MM.1S (cell line): ENCODE results near the gene WNT5A.

Experiments
- DNase-seq: peaks from one replicate; pipeline ENCODE4 v3.0.0-alpha.2; 2015
- H2AFZ ChIP-seq: fragments of 300-600 bp; sonication (generic); 2 replicates; pipeline ENCODE4 v1.6.0; 2016; ENCODE audit warnings: antibody characterized with exemption, low read length
- H3F3A ChIP-seq: fragments of 300-600 bp; sonication (generic); 2 replicates; pipeline ENCODE4 v1.6.1; 2016; ENCODE audit warnings: mild to moderate bottlenecking, antibody characterized with exemption, low read length, moderate library complexity, mixed read lengths; ENCODE audit not compliant: insufficient read depth
- H3K27ac ChIP-seq: fragments of 300-600 bp; sonication (generic); 2 replicates; pipeline ENCODE4 v1.5.1; 2016; ENCODE audit warnings: mild to moderate bottlenecking, low read length
- H3K27me3 ChIP-seq: fragments of 300-600 bp; sonication (generic); replicated peaks from 2 replicates; pipeline ENCODE4 v1.6.0; 2016; ENCODE audit warnings: low read length; ENCODE audit not compliant: insufficient read depth
- H3K36me3 ChIP-seq: fragments of 300-600 bp; sonication (generic); replicated peaks from 2 replicates; pipeline ENCODE4 v1.6.1; 2016; ENCODE audit warnings: mild to moderate bottlenecking, low read length, mixed read lengths; ENCODE audit not compliant: insufficient read depth
- H3K4me1 ChIP-seq: fragments of 300-600 bp; sonication (generic); 2 replicates; pipeline ENCODE4 v1.6.1; 2016; ENCODE audit warnings: low read length, mixed read lengths
- H3K4me2 ChIP-seq: fragments of 300-600 bp; sonication (generic); 2 replicates; pipeline ENCODE4 v1.6.0; 2016; ENCODE audit warnings: low read depth, low read length
- H3K4me3 ChIP-seq: fragments of 300-600 bp; sonication (generic); 2 replicates; pipeline ENCODE4 v1.5.1; 2016; ENCODE audit warnings: low read length, mixed read lengths
- H3K79me2 ChIP-seq: fragments of 300-600 bp; sonication (generic); 2 replicates; pipeline ENCODE4 v1.6.1; 2016; ENCODE audit warnings: mixed run types, low read length, mixed read lengths
- H3K9ac ChIP-seq: fragments of 300-600 bp; sonication (generic); 2 replicates; pipeline ENCODE4 v1.6.1; 2016; ENCODE audit warnings: low read length, mixed read lengths
- H3K9me2 ChIP-seq: fragments of 300-600 bp; sonication (generic); replicated peaks from 2 replicates; pipeline ENCODE4 v1.6.1; 2016; ENCODE audit warnings: mild to moderate bottlenecking, low read length, mixed read lengths; ENCODE audit not compliant: insufficient read depth
- H3K9me3 ChIP-seq: fragments of 300-600 bp; sonication (generic); replicated peaks from 2 replicates; pipeline ENCODE4 v1.6.1; 2016; ENCODE audit warnings: mild to moderate bottlenecking, low read length, mixed read lengths; ENCODE audit not compliant: insufficient read depth
- H4K20me1 ChIP-seq: fragments of 300-600 bp; sonication (generic); 2 replicates; pipeline ENCODE4 v1.6.1; 2016; ENCODE audit warnings: mild to moderate bottlenecking, low read length, moderate library complexity, mixed read lengths; ENCODE audit not compliant: insufficient read depth
- CTCF ChIP-seq: fragments of 300-600 bp; sonication (generic); IDR thresholded peaks from 2 replicates; pipeline ENCODE4 v1.5.1; 2016; ENCODE audit warnings: antibody characterized with exemption, low read length, mixed read lengths
- EZH2 ChIP-seq: fragments of 300-600 bp; sonication (generic); optimal IDR thresholded peaks from 2 replicates; pipeline ENCODE3; 2017; ENCODE audit warnings: low read depth, mild to moderate bottlenecking, antibody characterized with exemption, low read length, mixed read lengths
- EZH2phosphoT487 ChIP-seq: fragments of 300-600 bp; sonication (generic); IDR thresholded peaks from 2 replicates; pipeline ENCODE4 v1.6.1; 2018; ENCODE audit warnings: antibody characterized with exemption, low read length

The WNT5A gene

GRCh38 chr3:55487381-55488241 is 505 bp upstream of the WNT5A start:
- Histone ChIP-seq H3F3A (peaks cover 8% of the 10 kb centered on the region), H4K20me1 (no peaks in the 10 kb centered on the region), H3K36me3 (no peaks in the 10 kb centered on the region), H3K4me3 (peak overlapping the region; percentile 95), H3K9ac (peak overlapping the region; percentile 62; the same call in 1 of the 2 replicates), H3K27ac (no peak overlapping the region), H3K4me1 (peaks cover 6% of the 10 kb centered on the region; the same call in 1 of the 2 replicates), H3K9me2 (no peaks in the 10 kb centered on the region), H3K4me2 (peak overlapping the region; percentile 94), H3K9me3 (no peaks in the 10 kb centered on the region), H3K27me3 (no peaks in the 10 kb centered on the region), H2AFZ (peak overlapping the region; percentile 92), H3K79me2 (no peaks in the 10 kb centered on the region)
- TF ChIP-seq EZH2 (no peak), CTCF (0 out of 2 replicates have a peak, but pooled peaks have one; percentile 4)
- DNase-seq, result peak; percentile 67

GRCh38 chr3:55486101-55486856 is 827 bp downstream of the WNT5A start:
- Histone ChIP-seq H3F3A (peaks cover 8% of the 10 kb centered on the region), H3K9me3 (no peaks in the 10 kb centered on the region), H3K27ac (no peak overlapping the region), H3K4me2 (peak overlapping the region; percentile 94), H3K9me2 (no peaks in the 10 kb centered on the region), H3K4me3 (peak overlapping the region; percentile 95), H4K20me1 (no peaks in the 10 kb centered on the region), H3K36me3 (no peaks in the 10 kb centered on the region), H3K4me1 (peaks cover 6% of the 10 kb centered on the region; the same call in 1 of the 2 replicates), H3K79me2 (no peaks in the 10 kb centered on the region), H3K9ac (peak overlapping the region; percentile 62; the same call in 1 of the 2 replicates), H2AFZ (peak overlapping the region; percentile 92), H3K27me3 (no peaks in the 10 kb centered on the region)
- peak; percentile 41 for DNase-seq
- TF ChIP-seq EZH2phosphoT487 (no peak), EZH2 (no peak), CTCF (no peak)

GRCh38 chr3:55484801-55485791 is 2.0 kb downstream of the WNT5A start:
- peak overlapping the region; percentile 94 for H3K4me2 ChIP-seq
- peak overlapping the region; percentile 0; the same call in 1 of the 2 replicates for H3K27ac ChIP-seq
- H3K9me2 ChIP-seq, result no peaks in the 10 kb centered on the region
- H3F3A ChIP-seq, result peaks cover 5% of the 10 kb centered on the region
- DNase-seq, result peak; percentile 87
- no peaks in the 10 kb centered on the region for H3K9me3 ChIP-seq
- TF ChIP-seq EZH2phosphoT487 (no peak), CTCF (peak; percentile 45)
- H2AFZ ChIP-seq, result peak overlapping the region; percentile 82
- H3K9ac ChIP-seq, result peak overlapping the region; percentile 8; the same call in 1 of the 2 replicates
- no peaks in the 10 kb centered on the region for H3K36me3 ChIP-seq
- peaks cover 5% of the 10 kb centered on the region; the same call in 1 of the 2 replicates for H3K4me1 ChIP-seq
- no peaks in the 10 kb centered on the region for H4K20me1 ChIP-seq
- H3K27me3 ChIP-seq, result no peaks in the 10 kb centered on the region
- peak overlapping the region; percentile 95 for H3K4me3 ChIP-seq
- H3K79me2 ChIP-seq, result no peaks in the 10 kb centered on the region
